Neural progenitor cell (in vitro differentiated cells): ENCODE measurements around the gene GUCD1. TPM values are rescaled to one million over a fixed set of nuclear protein-coding genes. Genes with fewer than 3 reads are reported as not detected.

Source experiments
- DNase-seq: peaks from one replicate; pipeline ENCODE4 v3.0.0-alpha.2; 2016; ENCODE audit warnings: low spot score
- H2AFZ ChIP-seq: fragments of 200-600 bp; sonication (generic); replicated peaks from 2 replicates; pipeline ENCODE4 v1.6.1; 2016; ENCODE audit warnings: antibody characterized with exemption
- H3F3A ChIP-seq: fragments of 200-600 bp; sonication (generic); 2 replicates; pipeline ENCODE4 v1.6.1; 2016; ENCODE audit warnings: antibody characterized with exemption, low read depth
- H3K27ac ChIP-seq: fragments of 200-600 bp; sonication (generic); 2 replicates; pipeline ENCODE4 v1.5.1; 2016; ENCODE audit warnings: mild to moderate bottlenecking
- H3K27me3 ChIP-seq: fragments of 200-600 bp; sonication (generic); 2 replicates; pipeline ENCODE4 v1.6.1; 2016; ENCODE audit warnings: mild to moderate bottlenecking, moderate library complexity
- H3K36me3 ChIP-seq: fragments of 200-600 bp; sonication (generic); 2 replicates; pipeline ENCODE4 v1.5.1; 2016
- H3K4me1 ChIP-seq: fragments of 200-600 bp; sonication (generic); 2 replicates; pipeline ENCODE4 v1.6.1; 2016; ENCODE audit warnings: mixed run types
- H3K4me2 ChIP-seq: fragments of 200-600 bp; sonication (generic); 2 replicates; pipeline ENCODE4 v1.6.1; 2016
- H3K4me3 ChIP-seq: fragments of 200-600 bp; sonication (generic); 2 replicates; pipeline ENCODE4 v1.5.1; 2016
- H3K79me2 ChIP-seq: fragments of 200-600 bp; sonication (generic); 2 replicates; pipeline ENCODE4 v1.6.1; 2016; ENCODE audit warnings: low read depth
- H3K9ac ChIP-seq: fragments of 200-600 bp; sonication (generic); 2 replicates; pipeline ENCODE4 v1.6.1; 2016
- H3K9me3 ChIP-seq: fragments of 200-600 bp; sonication (generic); 2 replicates; pipeline ENCODE4 v1.5.1; 2016; ENCODE audit warnings: low read depth
- H4K20me1 ChIP-seq: fragments of 200-600 bp; sonication (generic); 2 replicates; pipeline ENCODE4 v1.6.1; 2016; ENCODE audit warnings: low read depth
- H3K27ac Mint-ChIP-seq: 3 replicates; pipeline ENCODE4 v1.8.0; 2021; ENCODE audit warnings: mixed read lengths
- H3K27me3 Mint-ChIP-seq: 2 replicates; pipeline ENCODE4 v1.8.0; 2022; ENCODE audit warnings: low read depth, mild to moderate bottlenecking, inconsistent platforms, moderate library complexity, mixed read lengths; ENCODE audit not compliant: insufficient read depth
- H3K36me3 Mint-ChIP-seq: 3 replicates; pipeline ENCODE4 v1.8.0; 2021; ENCODE audit warnings: mixed read lengths
- H3K4me1 Mint-ChIP-seq: 3 replicates; pipeline ENCODE4 v1.8.0; 2021; ENCODE audit warnings: mixed read lengths
- H3K4me3 Mint-ChIP-seq: 3 replicates; pipeline ENCODE4 v1.8.0; 2021; ENCODE audit warnings: mild to moderate bottlenecking, moderate library complexity, mixed read lengths
- H3K9me3 Mint-ChIP-seq: 3 replicates; pipeline ENCODE4 v1.8.0; 2020; ENCODE audit warnings: mixed read lengths
- EZH2 ChIP-seq: fragments of 200-600 bp; sonication (generic); IDR thresholded peaks from 2 replicates; pipeline ENCODE4 v1.6.1; 2017; ENCODE audit warnings: antibody characterized with exemption, mild to moderate bottlenecking, moderate library complexity
- EZH2phosphoT487 ChIP-seq: fragments of 200-600 bp; sonication (generic); IDR thresholded peaks from 2 replicates; pipeline ENCODE4 v1.6.1; 2017; ENCODE audit warnings: antibody characterized with exemption
- total RNA-seq: library from RNA; depleted of rRNA; stranded (reverse); fragments of >200 nt; gene quantifications from 2 replicates; pipeline ENCODE4 v1.2.3, GENCODE V29; 2015; ENCODE audit warnings: low replicate concordance
- TF ChIP-seq, protein P1 (sequence below): fragments of 200-600 bp; sonication (generic); IDR thresholded peaks from 2 replicates; pipeline ENCODE4 v1.5.1; 2017; ENCODE audit warnings: antibody characterized with exemption, mild to moderate bottlenecking

The GUCD1 gene
- total RNA-seq, 1 donor from 2014 or later, result 31.0 TPM

- H3K9ac ChIP-seq, result no peak overlapping the region
- no peaks in the 10 kb centered on the region for H4K20me1 ChIP-seq
- DNase-seq, result peak; percentile 35
- H3K79me2 ChIP-seq, result no peaks in the 10 kb centered on the region
- H3K27ac ChIP-seq, result no peak overlapping the region
- no peaks in the 10 kb centered on the region for H3K9me3 ChIP-seq
- peaks cover 82% of the 10 kb centered on the region for H3K27me3 ChIP-seq
- peak overlapping the region; percentile 37 for H3K4me3 Mint-ChIP-seq
- H3K36me3 Mint-ChIP-seq, result no peaks in the 10 kb centered on the region
- H3K27ac Mint-ChIP-seq, result no peak overlapping the region
- peaks cover 5% of the 10 kb centered on the region for H3F3A ChIP-seq
- H3K4me1 Mint-ChIP-seq, result peaks cover 19% of the 10 kb centered on the region
- peak overlapping the region; percentile 70 for H2AFZ ChIP-seq
- TF ChIP-seq, protein P1, sequence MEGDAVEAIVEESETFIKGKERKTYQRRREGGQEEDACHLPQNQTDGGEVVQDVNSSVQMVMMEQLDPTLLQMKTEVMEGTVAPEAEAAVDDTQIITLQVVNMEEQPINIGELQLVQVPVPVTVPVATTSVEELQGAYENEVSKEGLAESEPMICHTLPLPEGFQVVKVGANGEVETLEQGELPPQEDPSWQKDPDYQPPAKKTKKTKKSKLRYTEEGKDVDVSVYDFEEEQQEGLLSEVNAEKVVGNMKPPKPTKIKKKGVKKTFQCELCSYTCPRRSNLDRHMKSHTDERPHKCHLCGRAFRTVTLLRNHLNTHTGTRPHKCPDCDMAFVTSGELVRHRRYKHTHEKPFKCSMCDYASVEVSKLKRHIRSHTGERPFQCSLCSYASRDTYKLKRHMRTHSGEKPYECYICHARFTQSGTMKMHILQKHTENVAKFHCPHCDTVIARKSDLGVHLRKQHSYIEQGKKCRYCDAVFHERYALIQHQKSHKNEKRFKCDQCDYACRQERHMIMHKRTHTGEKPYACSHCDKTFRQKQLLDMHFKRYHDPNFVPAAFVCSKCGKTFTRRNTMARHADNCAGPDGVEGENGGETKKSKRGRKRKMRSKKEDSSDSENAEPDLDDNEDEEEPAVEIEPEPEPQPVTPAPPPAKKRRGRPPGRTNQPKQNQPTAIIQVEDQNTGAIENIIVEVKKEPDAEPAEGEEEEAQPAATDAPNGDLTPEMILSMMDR, result no peak
- TF ChIP-seq EZH2, result no peak
- TF ChIP-seq EZH2phosphoT487, result no peak
- peaks cover 3% of the 10 kb centered on the region for H3K9me3 Mint-ChIP-seq
- H3K36me3 ChIP-seq, result no peaks in the 10 kb centered on the region
- peaks cover 30% of the 10 kb centered on the region for H3K27me3 Mint-ChIP-seq
- peaks cover 11% of the 10 kb centered on the region for H3K4me1 ChIP-seq
- H3K4me2 ChIP-seq, result peak overlapping the region; percentile 78
- H3K4me3 ChIP-seq, result peak overlapping the region; percentile 41
Observed at GRCh38 chr22:24494167-24494527, 60.8 kb downstream of the GUCD1 start.

DNA sequence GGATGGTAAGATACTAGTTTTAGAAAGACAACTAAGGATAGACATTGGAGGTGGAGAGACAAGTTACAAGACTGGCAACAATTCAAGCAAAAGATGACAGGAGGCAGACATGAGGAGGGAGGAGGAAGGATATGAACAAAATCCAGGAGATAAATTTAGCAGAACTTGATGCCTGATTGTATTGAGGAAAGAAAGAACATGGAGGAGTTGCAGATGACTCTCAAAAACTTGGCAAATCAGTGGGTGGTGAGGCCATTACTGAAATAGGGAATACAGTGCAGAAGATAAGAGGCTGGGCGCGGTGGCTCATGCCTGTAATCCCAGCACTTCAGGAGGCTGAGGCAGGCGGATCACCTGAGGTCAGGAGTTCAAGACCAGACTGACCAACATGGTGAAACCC lies 62.5 kb downstream of the GUCD1 start:
- Histone ChIP-seq H3K27ac (no peak overlapping the region), H2AFZ (no peak overlapping the region), H3K9me3 (no peaks in the 10 kb centered on the region), H3F3A (peaks cover 5% of the 10 kb centered on the region), H3K79me2 (no peaks in the 10 kb centered on the region), H3K27me3 (peaks cover 65% of the 10 kb centered on the region), H3K4me1 (peaks cover 11% of the 10 kb centered on the region), H3K9ac (no peak overlapping the region), H3K4me2 (no peak overlapping the region), H3K36me3 (no peaks in the 10 kb centered on the region), H3K4me3 (no peak overlapping the region), H4K20me1 (no peaks in the 10 kb centered on the region)
- peaks cover 26% of the 10 kb centered on the region for H3K27me3 Mint-ChIP-seq
- no peak for DNase-seq
- peaks cover 3% of the 10 kb centered on the region for H3K9me3 Mint-ChIP-seq
- H3K27ac Mint-ChIP-seq, result no peak overlapping the region
- H3K36me3 Mint-ChIP-seq, result no peaks in the 10 kb centered on the region
- TF ChIP-seq, protein P1, result no peak
- TF ChIP-seq EZH2phosphoT487 (no peak), EZH2 (no peak)
- H3K4me3 Mint-ChIP-seq, result no peak overlapping the region
- peaks cover 10% of the 10 kb centered on the region for H3K4me1 Mint-ChIP-seq

Other genes starting within 250 kb of the GUCD1 start
- gene ADORA2A, start 127.5 kb downstream of the GUCD1 start, total RNA-seq, result 0.51 and 5.8 TPM in 2 replicates
- 0.12 and 0.17 TPM in 2 replicates for gene UPB1, start 59.8 kb downstream of the GUCD1 start, total RNA-seq
- gene SNRPD3, start 861 bp upstream of the GUCD1 start, total RNA-seq, result 195 and 302 TPM in 2 replicates
- 8.2 and 19.0 TPM in 2 replicates for gene LRRC75B, start 37.9 kb upstream of the GUCD1 start, total RNA-seq
- 4.9 and 7.7 TPM in 2 replicates for gene GGT1, start 48.1 kb upstream of the GUCD1 start, total RNA-seq
- not detected in 2 replicates for gene PIWIL3, start 219.6 kb upstream of the GUCD1 start, total RNA-seq